Activated gamma-delta T cell (primary cell): ENCODE measurements around the gene CREB3.
A peak's percentile ranks its signal among the peaks of the same experiment; 100 is the strongest.

Experiments
- DNase-seq: peaks from one replicate; lab custom pipeline; 2025; lab: John Stamatoyannopoulos, UW
- total RNA-seq, 2 donors: gene quantifications; one replicate each; lab custom pipeline; 2026; lab: John Stamatoyannopoulos, UW

CREB3 gene
- 28.3 to 30.6 reads per million in 2 donors for total RNA-seq

DNA sequence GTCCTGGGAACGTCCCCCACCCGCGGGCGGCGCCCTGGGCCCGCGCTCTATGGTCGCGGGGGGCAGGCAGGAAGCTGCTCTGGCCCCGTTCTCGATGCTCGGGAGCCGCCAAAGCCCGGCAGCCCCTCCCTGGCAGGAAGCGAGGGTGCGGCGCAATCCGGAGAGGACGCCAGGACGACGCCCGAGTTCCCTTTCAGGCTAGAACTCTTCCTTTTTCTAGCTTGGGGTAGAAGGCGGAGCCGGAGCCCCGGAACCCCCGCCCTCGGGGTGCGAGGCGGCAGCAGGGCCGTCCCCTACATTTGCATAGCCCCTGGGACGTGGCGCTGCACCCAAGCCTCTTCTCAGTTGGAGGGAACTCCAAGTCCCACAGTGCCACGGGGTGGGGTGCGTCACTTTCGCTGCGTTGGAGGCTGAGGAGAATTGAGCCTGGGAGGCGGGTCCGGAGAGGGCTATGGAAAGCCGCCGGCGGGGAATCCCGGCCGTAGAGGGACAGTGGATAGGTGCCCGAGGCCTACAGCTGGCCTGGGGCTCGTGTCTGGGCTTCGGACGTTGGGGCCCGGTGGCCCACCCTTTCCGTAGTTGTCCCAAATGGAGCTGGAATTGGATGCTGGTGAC lies at the start of gene CREB3, which contains the start of gene TLN1:
Gene CREB3 (plus strand): TSS at position 482 of the 615 bp plus-strand sequence. CDS start 107 bp downstream, at position 589.
Gene TLN1 (minus strand): TSS at position 11 of the 615 bp plus-strand sequence. CDS start 6,501 bp downstream, outside the sequence.
- peak; percentile 90 for DNase-seq

DNA sequence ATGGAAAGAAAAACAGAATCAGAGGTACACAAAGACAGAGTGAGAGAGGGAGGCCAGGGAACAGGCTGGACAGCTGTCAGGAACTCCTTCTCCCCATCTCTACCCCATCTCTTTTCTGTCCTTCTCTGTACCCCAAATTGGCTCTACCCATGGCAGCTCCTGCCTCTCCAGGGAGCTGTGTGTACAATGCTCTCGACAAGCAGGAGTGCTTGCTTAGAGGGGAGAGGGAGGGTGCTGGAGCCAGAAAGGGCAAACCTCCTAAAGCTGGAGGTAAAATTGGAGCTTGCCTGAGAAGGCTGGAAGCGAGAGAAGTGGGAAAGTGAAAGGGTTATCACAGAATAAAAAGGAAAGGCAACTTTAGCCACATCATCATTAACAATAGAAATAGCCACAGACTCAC lies 49.1 kb upstream of the CREB3 start:
- no peak for DNase-seq

- no peak for DNase-seq
These were observed 47.5 kb upstream of the CREB3 start for GRCh38 chr9:35684921-35685320.

DNA sequence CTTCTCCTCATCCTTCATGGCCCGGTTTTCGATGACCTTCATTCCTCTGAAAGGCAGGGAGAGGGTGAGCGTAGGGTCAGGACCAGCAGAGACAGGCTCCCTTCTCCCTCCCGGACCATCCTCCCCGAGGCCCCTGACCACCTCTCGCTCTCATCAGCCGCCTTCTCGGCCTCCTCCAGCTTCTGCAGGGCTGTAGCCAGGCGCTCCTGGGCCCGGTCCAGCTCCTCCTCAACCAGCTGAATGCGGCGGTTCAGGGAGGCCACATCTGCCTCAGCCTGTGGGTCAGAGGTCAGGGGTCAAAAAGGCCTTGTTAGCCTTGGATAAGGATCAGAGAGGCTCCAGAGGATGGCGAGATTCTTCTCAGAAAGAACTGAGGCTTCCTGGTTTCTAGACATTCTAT lies 47.0 kb upstream of the CREB3 start:
- DNase-seq: no peak

- DNase-seq: no peak
These were observed 46.0 kb upstream of the CREB3 start for GRCh38 chr9:35686222-35687203.

DNA sequence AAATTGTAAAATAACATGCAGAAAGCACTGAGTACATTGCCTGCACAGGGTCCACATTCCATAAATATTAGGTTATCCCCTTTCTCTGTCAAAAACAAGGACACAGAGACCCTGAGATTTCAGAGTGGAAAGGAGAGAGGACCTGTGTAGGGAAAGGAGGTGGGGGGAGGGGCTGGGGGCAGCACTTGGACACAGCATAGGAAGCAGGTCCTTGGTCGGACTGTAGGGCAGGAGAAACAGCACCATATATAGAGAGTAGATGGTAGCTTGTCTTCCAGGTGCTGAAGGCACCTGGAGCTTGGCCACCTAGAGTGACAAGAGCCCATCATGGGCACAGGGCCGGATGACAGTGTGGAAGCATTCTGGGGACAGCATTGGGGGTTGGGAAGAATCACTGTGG lies 45.2 kb upstream of the CREB3 start:
- DNase-seq: no peak

- DNase-seq: no peak
These were observed 44.4 kb upstream of the CREB3 start for GRCh38 chr9:35687972-35688557.

GRCh38 chr9:35688558-35689541 lies 43.6 kb upstream of the CREB3 start:
- no peak for DNase-seq

DNA sequence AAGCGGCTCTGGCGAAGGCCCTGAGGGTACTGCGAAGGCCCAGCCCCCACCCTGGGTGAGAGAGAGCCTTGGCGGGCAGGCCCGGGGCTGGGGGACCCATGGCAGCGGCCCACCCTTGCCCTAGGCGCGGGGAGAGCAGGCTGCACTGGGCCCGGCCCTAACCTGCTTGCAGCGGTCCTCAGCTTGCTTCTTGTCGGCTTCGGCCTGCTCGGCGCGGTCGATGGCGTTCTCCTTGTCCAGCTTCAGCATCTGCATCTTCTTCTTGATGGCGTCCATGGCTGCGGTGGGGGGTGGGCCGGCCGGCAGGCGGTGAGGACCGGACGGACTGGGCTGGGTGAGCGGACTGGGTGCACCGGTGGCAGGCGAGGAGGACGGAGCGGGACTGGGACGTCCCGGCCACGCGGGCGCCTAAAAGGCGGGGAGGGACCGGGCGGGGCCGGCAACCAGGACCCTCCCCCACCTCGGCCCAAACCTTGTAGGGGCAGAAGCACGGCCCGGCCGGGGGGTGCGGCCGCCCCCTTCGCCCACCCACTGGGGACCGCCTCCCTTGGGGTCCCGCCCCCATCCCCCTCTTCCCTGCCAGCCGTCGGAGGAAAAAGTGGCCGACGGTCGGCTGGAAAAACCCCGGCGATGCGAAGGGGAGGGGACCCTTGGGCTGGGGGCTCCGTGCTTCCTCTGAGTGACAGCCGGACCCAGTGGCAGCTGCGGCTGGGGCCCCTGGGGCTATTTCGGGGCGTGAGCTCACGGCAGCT lies 42.7 kb upstream of the CREB3 start, which contains the start of gene TPM2:
Gene TPM2 (minus strand): TSS at position 384 of the 752 bp plus-strand sequence. CDS start 108 bp downstream, at position 276.
- DNase-seq: no peak

DNA sequence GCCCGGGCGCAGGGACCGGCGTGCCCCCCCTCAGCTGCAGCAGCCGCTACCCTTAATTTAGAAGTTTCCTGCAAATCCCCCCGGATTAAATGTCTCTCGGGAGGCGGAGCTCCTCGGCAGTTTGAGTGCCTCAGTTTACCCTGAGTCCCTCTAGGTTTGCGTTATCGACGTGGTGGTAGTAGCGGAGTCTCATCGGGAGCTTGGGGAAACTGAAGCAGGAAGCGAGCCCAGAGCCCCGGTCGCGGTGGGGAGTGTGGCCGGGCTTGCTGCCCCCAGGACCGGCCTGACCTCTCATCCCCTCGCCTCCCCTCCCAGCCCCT lies 42.2 kb upstream of the CREB3 start:
- DNase-seq: no peak

DNA sequence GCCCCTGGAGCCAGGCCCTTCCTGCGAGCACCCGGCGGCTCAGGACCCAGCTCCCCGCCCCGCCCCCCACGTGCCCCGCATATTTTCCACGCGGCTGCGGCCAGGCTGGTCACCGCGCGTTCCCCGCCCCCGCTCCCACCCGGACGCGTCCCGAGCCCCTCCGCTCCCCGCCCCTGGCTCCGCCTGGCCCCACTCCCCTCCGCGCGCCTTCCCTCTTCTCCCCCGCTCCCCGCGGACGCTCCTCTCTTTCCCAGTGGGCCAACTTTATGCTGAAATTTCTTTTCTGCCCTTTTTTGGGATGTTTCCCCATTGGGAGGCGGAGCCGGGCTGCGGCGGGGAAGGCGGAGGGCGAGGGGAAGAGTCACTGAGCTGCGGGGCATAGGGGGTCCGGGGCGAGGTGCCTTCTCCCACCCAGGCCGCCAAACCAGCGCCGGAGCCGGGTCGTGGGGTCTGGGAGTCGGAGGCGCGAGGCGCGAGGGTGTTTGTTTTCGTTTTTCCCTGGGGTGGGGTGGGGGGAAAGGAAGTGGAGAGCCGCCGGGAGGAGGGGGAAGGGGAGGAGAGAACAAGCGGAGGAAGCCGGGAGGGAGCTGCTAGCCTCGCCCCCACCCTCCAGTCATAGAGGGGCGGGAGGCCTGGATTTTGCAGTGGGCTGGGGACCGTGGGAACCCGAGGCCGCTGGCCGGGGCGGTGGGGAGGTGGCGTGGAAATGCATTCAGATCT lies 41.7 kb upstream of the CREB3 start:
- DNase-seq: no peak

GRCh38 chr9:35691334-35691650 lies 41.2 kb upstream of the CREB3 start:
- no peak for DNase-seq

- DNase-seq: no peak
These were observed 40.6 kb upstream of the CREB3 start for GRCh38 chr9:35691757-35692301.

- DNase-seq: no peak
These were observed 36.5 kb upstream of the CREB3 start for GRCh38 chr9:35695943-35696401.

GRCh38 chr9:35696520-35697215 lies 35.8 kb upstream of the CREB3 start:
- no peak for DNase-seq

DNA sequence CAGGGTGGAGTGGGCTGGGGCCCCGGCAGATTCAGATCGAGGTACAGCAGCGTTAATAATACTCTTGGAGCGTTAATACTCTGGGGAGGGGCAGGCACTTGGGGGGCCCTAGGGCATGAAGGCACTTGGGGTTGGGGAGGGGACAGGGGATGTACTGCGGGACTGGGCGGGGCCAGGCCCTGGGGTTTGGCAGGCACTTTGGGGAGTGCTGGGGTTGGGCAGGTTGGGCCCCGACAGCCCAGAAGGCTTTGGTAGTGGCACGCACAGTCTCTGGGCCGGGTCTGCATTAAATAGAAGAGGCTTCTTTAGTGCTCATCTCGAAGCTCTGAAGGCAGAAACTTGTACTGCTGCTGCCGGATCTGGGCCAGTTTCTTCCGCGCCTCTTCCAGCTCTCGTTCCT lies 35.0 kb upstream of the CREB3 start:
- no peak for DNase-seq

DNA sequence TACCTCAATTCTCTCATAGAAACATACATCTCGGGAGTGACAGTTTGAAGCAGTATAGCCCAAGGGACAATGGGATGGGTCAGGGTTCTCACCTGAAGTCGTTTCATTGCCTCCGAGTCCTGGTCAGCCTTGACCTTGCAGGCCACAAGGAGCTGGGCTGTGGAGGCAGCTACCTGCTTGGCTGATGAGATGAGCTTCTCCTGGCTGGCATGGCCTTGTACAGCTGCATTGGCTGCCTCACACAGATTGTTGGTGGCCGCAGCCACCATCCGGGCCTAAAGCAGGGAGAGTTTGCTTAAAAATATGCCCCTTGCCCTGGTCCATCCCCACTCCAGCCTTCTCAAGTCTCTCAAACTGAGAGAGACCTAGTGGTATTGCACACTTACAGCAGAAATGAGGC lies 34.2 kb upstream of the CREB3 start:
- DNase-seq: no peak

DNA sequence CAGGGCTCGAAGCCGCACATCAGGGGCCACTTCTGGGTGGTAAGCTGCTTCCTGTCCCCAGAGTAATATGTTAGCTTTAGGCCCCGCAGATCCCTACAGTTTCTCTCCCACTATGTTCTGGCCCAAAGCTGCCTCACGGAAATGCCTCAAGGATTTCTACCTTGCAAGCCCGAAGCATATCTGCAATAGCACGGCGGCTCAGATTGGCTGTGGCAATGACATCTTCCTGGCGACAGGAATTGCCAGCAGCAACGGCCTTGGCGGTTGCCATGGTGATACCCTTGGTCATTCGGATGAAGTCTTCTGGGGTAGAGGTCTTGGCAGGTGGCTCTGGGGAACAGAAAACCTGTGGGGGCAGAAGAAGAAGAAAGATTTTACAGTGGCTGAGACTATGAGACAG lies 32.4 kb upstream of the CREB3 start:
- DNase-seq: no peak

DNA sequence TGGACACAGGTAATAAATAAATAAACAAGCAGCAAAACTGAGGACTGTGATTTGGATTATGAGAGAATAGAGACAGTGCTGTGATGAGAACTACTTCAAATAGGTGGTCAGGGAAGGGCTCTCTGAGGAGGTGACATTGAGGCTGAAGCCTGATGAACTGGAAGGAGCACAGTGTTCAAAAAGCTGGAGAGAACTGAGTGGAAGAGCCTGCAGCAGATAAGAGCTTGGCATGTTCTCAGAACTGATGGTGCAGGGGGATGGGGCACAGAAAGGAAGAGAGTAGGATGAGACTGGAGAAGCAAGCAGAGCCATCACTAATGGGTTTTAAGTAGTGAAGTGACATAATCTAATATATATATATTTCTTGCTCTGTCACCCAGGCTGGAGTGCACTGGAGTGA lies 31.5 kb upstream of the CREB3 start:
- no peak for DNase-seq
